ENCODE results near the gene SRPRB.

The SRPRB gene

GRCh38 chr3:133827136-133827535 is 21.5 kb downstream of the SRPRB start:
- DNase-seq (ENCODE audit: low read depth), result no peak
- no peak overlapping the region for H3K4me3 ChIP-seq (ENCODE audit: low read depth, low read length)
- TF ChIP-seq, protein P1, sequence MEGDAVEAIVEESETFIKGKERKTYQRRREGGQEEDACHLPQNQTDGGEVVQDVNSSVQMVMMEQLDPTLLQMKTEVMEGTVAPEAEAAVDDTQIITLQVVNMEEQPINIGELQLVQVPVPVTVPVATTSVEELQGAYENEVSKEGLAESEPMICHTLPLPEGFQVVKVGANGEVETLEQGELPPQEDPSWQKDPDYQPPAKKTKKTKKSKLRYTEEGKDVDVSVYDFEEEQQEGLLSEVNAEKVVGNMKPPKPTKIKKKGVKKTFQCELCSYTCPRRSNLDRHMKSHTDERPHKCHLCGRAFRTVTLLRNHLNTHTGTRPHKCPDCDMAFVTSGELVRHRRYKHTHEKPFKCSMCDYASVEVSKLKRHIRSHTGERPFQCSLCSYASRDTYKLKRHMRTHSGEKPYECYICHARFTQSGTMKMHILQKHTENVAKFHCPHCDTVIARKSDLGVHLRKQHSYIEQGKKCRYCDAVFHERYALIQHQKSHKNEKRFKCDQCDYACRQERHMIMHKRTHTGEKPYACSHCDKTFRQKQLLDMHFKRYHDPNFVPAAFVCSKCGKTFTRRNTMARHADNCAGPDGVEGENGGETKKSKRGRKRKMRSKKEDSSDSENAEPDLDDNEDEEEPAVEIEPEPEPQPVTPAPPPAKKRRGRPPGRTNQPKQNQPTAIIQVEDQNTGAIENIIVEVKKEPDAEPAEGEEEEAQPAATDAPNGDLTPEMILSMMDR (conservative IDR thresholded peaks at IDR 0.05; ENCODE audit: low read depth, low read length), result no peak

- no peak for DNase-seq (ENCODE audit: low read depth)
- TF ChIP-seq, protein P1 (conservative IDR thresholded peaks at IDR 0.05; ENCODE audit: low read depth, low read length), result no peak
- no peak overlapping the region for H3K4me3 ChIP-seq (ENCODE audit: low read depth, low read length)
These were observed 22.1 kb downstream of the SRPRB start for GRCh38 chr3:133827684-133828083.

- TF ChIP-seq, protein P1 (conservative IDR thresholded peaks at IDR 0.05; ENCODE audit: low read depth, low read length), result no peak
- no peak overlapping the region for H3K4me3 ChIP-seq (ENCODE audit: low read depth, low read length)
- no peak for DNase-seq (ENCODE audit: low read depth)
These were observed 23.1 kb downstream of the SRPRB start for GRCh38 chr3:133828576-133829309.

DNA sequence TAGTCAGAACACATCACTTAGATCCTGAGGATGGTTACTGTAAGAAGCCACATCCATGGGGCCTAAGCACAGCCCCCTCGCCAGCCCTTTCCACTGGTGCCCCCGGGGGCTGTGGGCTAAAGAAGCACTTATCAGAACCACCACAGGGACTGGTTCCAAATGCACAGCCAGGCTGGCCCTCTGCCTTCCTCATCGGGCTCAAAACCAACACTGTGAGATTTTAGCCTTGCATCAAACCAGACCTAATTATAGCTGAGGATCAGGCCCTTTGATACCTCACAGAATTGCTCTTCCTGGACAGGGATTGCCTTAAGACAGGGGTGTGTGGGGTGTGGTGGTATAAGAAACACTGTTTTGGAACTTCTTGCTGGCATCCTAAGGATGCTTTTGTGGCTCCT is 23.7 kb downstream of the SRPRB start:
- no peak overlapping the region for H3K4me3 ChIP-seq (ENCODE audit: low read depth, low read length)
- TF ChIP-seq, protein P1 (conservative IDR thresholded peaks at IDR 0.05; ENCODE audit: low read depth, low read length), result no peak
- DNase-seq (ENCODE audit: low read depth), result no peak

GRCh38 chr3:133830071-133830470 is 24.5 kb downstream of the SRPRB start:
- TF ChIP-seq, protein P1 (conservative IDR thresholded peaks at IDR 0.05; ENCODE audit: low read depth, low read length), result no peak
- no peak for DNase-seq (ENCODE audit: low read depth)
- H3K4me3 ChIP-seq (ENCODE audit: low read depth, low read length), result no peak overlapping the region

GRCh38 chr3:133831966-133832801 is 26.6 kb downstream of the SRPRB start:
- H3K4me3 ChIP-seq (ENCODE audit: low read depth, low read length), result no peak overlapping the region
- no peak for DNase-seq (ENCODE audit: low read depth)
- TF ChIP-seq, protein P1 (conservative IDR thresholded peaks at IDR 0.05; ENCODE audit: low read depth, low read length), result no peak

Data from choroid plexus epithelial cell (primary cell).